Neural cell (in vitro differentiated cells): ENCODE results near the gene CRAMP1.
A peak's percentile ranks its signal among the peaks of the same experiment; 100 is the strongest.

Experiments
- EP300 ChIP-seq: fragments of 450-650 bp; conservative IDR thresholded peaks from 2 replicates; pipeline ENCODE4 v1.6.1; 2014; ENCODE audit warnings: antibody characterized with exemption, mild to moderate bottlenecking, moderate library complexity; ENCODE audit not compliant: poor library complexity, severe bottlenecking
- EZH2 ChIP-seq: fragments of 200-600, 300-800 bp; shearing (Covaris generic), sonication (generic); IDR thresholded peaks from 2 replicates; pipeline ENCODE4 v1.6.1; 2014; ENCODE audit warnings: antibody characterized with exemption, low read length, borderline replicate concordance, mild to moderate bottlenecking; ENCODE audit not compliant: insufficient read depth, poor library complexity, severe bottlenecking
- MXI1 ChIP-seq: fragments of 450-650 bp; conservative IDR thresholded peaks from 2 replicates; pipeline ENCODE4 v1.6.1; 2014; ENCODE audit warnings: antibody characterized with exemption, mild to moderate bottlenecking; ENCODE audit not compliant: poor library complexity, severe bottlenecking
- POLR2AphosphoS5 ChIP-seq: IDR thresholded peaks from 2 replicates; pipeline ENCODE4 v1.6.1; 2012
- RAD21 ChIP-seq: fragments of 450-650 bp; conservative IDR thresholded peaks from 2 replicates; pipeline ENCODE4 v1.6.1; 2014; ENCODE audit warnings: antibody characterized with exemption, mild to moderate bottlenecking, moderate library complexity
- REST ChIP-seq: IDR thresholded peaks from 2 replicates; pipeline ENCODE4 v1.6.1; 2012; ENCODE audit warnings: borderline replicate concordance
- SMC3 ChIP-seq: fragments of 450-650 bp; conservative IDR thresholded peaks from 2 replicates; pipeline ENCODE4 v1.6.1; 2014; ENCODE audit warnings: antibody characterized with exemption, mild to moderate bottlenecking, moderate library complexity; ENCODE audit not compliant: poor library complexity
- TAF1 ChIP-seq: IDR thresholded peaks from 2 replicates; pipeline ENCODE4 v1.6.1; 2012; ENCODE audit warnings: low read depth
- TF ChIP-seq, protein P1 (sequence below): fragments of 450-650 bp; IDR thresholded peaks from 2 replicates; pipeline ENCODE4 v1.5.1; 2014; ENCODE audit warnings: antibody characterized with exemption, mild to moderate bottlenecking, moderate library complexity; ENCODE audit not compliant: poor library complexity, severe bottlenecking

DNA sequence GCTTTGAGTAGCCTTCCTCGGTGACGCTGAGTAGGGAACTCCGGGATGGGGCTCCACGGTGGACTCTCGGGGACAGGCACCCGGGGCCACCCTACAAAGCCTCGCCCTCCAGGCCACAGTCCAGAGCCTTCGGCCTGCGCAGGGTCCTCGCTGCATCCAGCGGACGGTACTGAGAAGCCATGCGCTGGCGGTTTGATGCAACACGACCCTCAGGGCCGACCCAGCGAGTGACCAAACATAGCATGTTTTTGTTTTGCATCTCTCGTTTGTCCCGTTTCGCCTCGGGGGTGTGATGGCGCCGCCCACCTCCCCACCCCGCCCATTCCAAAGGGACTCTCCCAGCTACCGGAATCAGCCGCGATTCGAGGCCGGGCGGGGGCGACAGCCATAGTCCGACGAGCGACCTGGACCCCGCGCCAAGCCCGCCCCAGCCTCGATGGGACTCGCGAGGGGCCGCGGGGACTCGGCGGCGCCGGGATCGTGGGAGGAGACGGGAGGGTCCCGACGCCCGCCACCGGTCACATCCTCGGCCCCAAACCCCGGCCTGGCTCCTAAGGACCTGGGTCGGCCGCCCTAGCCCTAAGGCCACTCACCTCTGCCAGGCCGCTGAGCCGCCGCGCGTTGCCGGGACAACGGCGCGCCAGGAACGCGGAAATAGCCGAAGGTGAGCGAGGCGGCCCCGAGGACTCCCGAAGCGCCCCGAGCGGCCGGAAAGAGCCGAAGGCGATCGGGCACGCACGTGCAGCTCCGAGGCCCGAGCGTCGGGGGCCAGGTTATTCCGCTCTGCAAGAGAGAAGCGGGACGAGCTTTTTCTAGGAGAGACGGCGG is 1.9 kb upstream of the CRAMP1 start:
- TF ChIP-seq POLR2AphosphoS5 (peak; percentile 45), EP300 (no peak), SMC3 (no peak), EZH2 (no peak), TAF1 (no peak), MXI1 (peak; percentile 95), REST (peak; percentile 46), RAD21 (no peak)
- TF ChIP-seq, protein P1, sequence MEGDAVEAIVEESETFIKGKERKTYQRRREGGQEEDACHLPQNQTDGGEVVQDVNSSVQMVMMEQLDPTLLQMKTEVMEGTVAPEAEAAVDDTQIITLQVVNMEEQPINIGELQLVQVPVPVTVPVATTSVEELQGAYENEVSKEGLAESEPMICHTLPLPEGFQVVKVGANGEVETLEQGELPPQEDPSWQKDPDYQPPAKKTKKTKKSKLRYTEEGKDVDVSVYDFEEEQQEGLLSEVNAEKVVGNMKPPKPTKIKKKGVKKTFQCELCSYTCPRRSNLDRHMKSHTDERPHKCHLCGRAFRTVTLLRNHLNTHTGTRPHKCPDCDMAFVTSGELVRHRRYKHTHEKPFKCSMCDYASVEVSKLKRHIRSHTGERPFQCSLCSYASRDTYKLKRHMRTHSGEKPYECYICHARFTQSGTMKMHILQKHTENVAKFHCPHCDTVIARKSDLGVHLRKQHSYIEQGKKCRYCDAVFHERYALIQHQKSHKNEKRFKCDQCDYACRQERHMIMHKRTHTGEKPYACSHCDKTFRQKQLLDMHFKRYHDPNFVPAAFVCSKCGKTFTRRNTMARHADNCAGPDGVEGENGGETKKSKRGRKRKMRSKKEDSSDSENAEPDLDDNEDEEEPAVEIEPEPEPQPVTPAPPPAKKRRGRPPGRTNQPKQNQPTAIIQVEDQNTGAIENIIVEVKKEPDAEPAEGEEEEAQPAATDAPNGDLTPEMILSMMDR = no peak
